Loucy (cell line): ENCODE measurements around the gene LINC01488.

ENCODE experiments used
- EZH2phosphoT487 ChIP-seq: fragments of 200-600 bp; IDR thresholded peaks from 2 replicates; pipeline ENCODE4 v1.6.1; 2018; ENCODE audit warnings: antibody characterized with exemption, mild to moderate bottlenecking, moderate library complexity, borderline replicate concordance
- TF ChIP-seq, protein P1 (sequence below): fragments of 200-600 bp; sonication (generic); conservative IDR thresholded peaks from 2 replicates; pipeline ENCODE4 v1.5.1; 2014; ENCODE audit warnings: mild to moderate bottlenecking, antibody characterized with exemption, low read length

DNA sequence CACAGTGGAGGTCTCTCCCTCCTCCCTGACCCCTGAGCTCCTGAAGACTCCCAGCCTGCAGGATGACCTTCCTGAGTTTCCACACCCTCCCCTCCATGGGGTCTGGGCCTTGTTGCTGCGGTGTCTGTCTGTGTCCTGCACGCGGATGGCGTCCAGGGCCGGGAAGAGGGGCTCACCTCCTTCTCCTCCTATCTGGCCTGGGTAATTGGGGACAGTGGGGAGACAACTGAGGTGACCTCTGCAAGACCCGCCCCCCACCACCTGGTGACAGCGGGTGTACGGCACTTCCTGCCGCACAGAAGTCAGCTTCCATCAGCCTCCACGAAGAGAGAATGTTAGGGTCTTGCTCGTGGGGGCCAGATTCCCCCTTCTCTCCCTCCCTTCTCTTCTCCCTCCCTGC, 31.7 kb downstream of the LINC01488 start:
- TF ChIP-seq, protein P1, sequence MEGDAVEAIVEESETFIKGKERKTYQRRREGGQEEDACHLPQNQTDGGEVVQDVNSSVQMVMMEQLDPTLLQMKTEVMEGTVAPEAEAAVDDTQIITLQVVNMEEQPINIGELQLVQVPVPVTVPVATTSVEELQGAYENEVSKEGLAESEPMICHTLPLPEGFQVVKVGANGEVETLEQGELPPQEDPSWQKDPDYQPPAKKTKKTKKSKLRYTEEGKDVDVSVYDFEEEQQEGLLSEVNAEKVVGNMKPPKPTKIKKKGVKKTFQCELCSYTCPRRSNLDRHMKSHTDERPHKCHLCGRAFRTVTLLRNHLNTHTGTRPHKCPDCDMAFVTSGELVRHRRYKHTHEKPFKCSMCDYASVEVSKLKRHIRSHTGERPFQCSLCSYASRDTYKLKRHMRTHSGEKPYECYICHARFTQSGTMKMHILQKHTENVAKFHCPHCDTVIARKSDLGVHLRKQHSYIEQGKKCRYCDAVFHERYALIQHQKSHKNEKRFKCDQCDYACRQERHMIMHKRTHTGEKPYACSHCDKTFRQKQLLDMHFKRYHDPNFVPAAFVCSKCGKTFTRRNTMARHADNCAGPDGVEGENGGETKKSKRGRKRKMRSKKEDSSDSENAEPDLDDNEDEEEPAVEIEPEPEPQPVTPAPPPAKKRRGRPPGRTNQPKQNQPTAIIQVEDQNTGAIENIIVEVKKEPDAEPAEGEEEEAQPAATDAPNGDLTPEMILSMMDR = no peak
- no peak for TF ChIP-seq EZH2phosphoT487
